ENCODE data around the gene PPP1CA. TPM values are rescaled to one million over a fixed set of nuclear protein-coding genes. Genes with fewer than 3 reads are reported as not detected.

PPP1CA gene
- total RNA-seq, 2 donors from 2014 or later, result 220 to 322 TPM

DNA sequence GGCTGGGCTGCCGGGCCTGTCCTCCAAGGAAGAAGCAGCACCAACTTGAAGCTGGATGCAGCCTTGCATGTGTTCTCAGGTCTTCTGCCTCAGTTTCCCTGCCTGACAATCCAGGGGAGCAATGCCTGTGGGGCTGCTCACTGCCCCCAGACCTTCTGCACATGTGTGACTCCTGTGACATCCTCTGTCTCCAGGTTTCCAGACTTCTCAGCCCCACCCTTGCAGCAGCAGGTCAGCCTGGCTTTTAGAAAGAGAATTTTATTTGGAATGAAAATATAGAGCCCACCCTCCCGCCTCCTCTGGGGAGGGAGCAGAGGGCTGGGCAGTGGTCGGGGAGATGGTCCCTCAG, 36.1 kb upstream of the PPP1CA start:
- H3K4me3 Mint-ChIP-seq, result peak overlapping the region; percentile 95
- H3K4me1 Mint-ChIP-seq, result peaks cover 5% of the 10 kb centered on the region
- no peaks in the 10 kb centered on the region for H3K27me3 Mint-ChIP-seq
- H3K36me3 Mint-ChIP-seq (ENCODE audit: low read depth), result peaks cover 76% of the 10 kb centered on the region
- H3K9me3 Mint-ChIP-seq, result no peaks in the 10 kb centered on the region
- H3K27ac Mint-ChIP-seq, result peak overlapping the region; percentile 92
- ATAC-seq (replicated peaks), result no peak

GRCh38 chr11:67437082-67437808, 35.6 kb upstream of the PPP1CA start, which contains the start of gene PTPRCAP:
Gene PTPRCAP (minus strand): TSS chr11:67437682. CDS start chr11:67437619, 63 bp downstream.
- H3K4me3 Mint-ChIP-seq, result peak within 1 kb of the TSS; percentile 95
- peaks cover 81% of the 10 kb centered on the region for H3K36me3 Mint-ChIP-seq (ENCODE audit: low read depth)
- peak; percentile 9 for ATAC-seq (replicated peaks)
- no peaks in the 10 kb centered on the region for H3K27me3 Mint-ChIP-seq
- H3K4me1 Mint-ChIP-seq, result peaks cover 6% of the 10 kb centered on the region
- no peaks in the 10 kb centered on the region for H3K9me3 Mint-ChIP-seq
- H3K27ac Mint-ChIP-seq, result peak within 1 kb of the TSS; percentile 92

DNA sequence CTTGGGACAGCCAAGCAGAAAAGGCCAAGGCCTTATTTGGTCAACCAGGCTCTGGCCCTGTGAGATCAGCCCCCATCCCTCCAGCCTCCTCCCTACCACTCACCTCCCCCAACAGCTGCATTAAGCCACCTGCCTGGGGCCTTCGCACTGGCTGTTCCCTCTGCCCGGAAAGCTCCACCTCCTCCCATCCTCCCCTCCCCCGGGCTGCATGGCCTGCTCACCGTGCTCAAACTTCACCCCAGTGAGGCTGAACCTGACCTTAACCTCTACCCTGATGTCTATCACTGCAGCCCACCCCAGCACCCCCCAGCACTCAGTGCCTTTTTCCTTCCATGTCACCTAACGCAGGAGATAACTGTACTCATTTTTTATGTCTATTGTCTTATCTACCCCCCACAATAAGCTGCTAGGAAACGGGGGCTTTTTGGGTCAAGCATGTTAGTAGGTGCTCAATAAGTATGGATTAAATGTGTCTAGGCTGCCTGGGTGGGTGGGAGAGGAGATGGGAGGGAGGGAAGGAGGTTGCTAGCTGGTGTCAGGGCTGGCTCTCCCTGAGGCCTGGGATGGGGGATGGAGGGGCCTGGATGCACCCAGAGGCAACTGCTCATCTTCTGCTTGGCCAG, 34.9 kb upstream of the PPP1CA start:
- Mint-ChIP-seq H3K27ac (peak overlapping the region; percentile 92), H3K4me3 (peak overlapping the region; percentile 95), H3K27me3 (no peaks in the 10 kb centered on the region), H3K4me1 (peaks cover 12% of the 10 kb centered on the region), H3K36me3 (ENCODE audit: low read depth) (peaks cover 88% of the 10 kb centered on the region), H3K9me3 (no peaks in the 10 kb centered on the region)
- peak; percentile 54 for ATAC-seq (replicated peaks)

DNA sequence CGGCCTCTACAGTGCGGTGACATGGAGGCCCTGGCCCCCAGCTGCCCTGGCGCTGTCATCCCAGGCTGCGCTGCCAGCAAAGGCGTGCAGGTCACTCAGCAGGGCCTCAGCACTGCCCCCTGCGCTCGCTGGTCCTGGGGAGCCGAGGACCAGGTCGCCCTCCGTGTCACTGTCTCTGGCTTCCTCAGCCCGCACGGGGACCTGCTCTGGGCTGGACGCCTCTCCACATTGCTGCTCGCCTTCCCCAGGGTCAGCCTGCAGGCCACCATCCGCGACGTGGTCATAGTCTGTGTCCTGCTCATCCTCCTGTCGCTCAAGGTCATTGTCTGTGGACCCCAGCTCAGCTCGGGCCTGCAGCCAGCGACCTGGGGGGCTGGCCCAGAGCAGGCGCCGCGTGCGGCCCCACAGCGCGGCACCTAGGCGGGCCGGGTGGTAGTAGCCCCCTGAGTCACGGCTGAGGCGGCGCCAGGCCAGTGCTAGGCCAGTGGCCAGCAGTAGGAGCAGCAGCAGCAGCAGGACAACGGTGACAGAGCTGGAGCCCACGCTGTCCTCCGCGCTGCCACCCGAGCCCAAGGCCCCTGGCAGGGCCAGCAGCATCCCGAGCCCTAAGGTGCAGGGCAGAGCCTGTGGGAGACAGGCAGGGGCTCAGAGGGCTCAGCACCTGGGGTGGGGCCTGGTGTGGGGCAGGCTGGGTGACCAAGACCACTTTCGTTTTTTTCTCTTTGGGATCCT, 34.2 kb upstream of the PPP1CA start:
- Mint-ChIP-seq H3K4me3 (peak overlapping the region; percentile 95), H3K9me3 (no peaks in the 10 kb centered on the region), H3K27ac (peak overlapping the region; percentile 92), H3K4me1 (peaks cover 12% of the 10 kb centered on the region), H3K36me3 (ENCODE audit: low read depth) (peaks cover 94% of the 10 kb centered on the region), H3K27me3 (no peaks in the 10 kb centered on the region)
- ATAC-seq (replicated peaks), result peak; percentile 1

DNA sequence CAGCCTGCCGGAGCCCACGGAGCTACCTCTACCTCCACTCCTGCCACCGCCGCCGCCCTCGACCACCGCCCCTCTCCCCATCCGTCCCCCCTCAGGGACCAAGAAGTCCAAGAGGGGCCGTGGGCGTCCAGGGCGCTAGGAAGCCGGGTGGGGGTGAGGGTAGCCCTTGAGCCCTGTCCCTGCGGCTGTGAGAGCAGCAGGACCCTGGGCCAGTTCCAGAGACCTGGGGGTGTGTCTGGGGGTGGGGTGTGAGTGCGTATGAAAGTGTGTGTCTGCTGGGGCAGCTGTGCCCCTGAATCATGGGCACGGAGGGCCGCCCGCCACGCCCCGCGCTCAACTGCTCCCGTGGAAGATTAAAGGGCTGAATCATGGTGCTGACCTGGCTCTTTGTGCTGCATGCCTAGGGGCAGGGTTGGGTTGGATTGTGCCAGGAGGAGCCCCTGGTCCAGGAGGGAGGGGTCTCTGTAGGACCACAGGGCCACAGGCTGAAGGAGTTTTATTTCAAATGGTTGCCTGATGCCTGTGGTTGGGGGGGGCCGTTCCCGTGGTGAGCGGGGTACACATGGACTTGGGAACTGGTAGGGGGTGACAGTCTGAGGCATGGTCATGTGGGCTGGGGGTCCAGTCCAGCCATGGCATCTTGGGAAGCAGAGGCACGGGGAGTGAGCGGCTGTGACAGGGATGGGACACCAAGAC, 33.5 kb upstream of the PPP1CA start:
- no peak for ATAC-seq (replicated peaks)
- Mint-ChIP-seq H3K9me3 (no peaks in the 10 kb centered on the region), H3K27me3 (no peaks in the 10 kb centered on the region), H3K27ac (peak overlapping the region; percentile 87), H3K4me3 (peak overlapping the region; percentile 95), H3K4me1 (peaks cover 7% of the 10 kb centered on the region), H3K36me3 (ENCODE audit: low read depth) (peaks cover 98% of the 10 kb centered on the region)

DNA sequence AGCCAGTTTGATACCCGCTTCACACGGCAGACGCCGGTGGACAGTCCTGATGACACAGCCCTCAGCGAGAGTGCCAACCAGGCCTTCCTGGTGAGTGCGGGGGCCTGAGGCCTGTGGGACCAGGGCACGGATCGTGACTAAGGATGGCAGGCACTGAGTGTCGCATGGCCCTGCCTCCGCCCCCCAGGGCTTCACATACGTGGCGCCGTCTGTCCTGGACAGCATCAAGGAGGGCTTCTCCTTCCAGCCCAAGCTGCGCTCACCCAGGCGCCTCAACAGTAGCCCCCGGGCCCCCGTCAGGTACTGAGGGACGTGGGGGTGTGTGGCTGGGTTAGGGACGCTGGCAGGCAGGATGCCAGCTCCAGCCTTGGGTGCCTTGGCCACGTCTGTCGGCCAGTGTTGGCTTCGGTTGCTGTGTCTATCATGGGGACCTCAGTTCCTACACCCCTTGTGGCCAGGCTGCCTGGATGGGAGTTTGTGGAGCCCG, 32.8 kb upstream of the PPP1CA start:
- ATAC-seq (replicated peaks), result peak; percentile 33
- Mint-ChIP-seq H3K4me3 (peak overlapping the region; percentile 95), H3K27ac (peak overlapping the region; percentile 66)

DNA sequence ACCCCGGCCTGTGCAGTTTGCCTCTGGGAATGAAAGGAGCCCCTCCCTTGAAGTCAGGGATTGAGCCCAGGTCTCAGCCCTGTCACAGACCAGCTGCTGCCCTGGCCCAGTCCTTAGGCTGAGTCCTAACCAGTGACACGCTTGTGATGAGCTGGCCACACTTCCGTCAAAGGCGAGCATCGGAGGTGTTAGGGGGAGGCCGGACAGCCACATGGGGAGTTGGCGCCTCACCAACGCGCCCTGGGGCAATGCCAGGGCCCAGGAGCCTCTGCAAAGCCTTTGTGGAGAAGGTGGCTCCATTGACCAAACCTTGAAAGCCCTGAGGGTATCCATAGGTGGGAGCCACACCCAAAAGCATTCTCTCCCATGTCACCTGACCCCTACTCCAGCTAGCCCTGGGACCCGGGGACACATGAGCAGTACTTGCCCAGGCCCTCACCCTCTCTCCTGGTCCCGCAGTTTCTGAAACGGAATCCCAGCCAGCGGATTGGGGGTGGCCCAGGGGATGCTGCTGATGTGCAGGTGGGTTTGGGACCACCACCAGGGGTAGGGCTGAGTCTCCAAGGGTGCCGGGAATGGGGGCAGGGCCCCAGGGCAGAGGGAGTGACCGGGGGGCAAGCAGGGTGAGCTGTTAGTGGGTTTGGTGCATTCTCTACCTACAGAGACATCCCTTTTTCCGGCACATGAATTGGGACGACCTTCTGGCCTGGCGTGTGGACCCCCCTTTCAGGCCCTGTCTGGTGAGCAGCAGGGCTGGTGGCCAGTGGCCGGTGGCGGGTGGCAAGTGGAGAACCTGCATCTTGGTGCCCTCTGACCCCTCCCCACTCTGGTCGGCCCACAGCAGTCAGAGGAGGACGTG, 32.1 kb upstream of the PPP1CA start:
- no peaks in the 10 kb centered on the region for H3K9me3 Mint-ChIP-seq
- no peaks in the 10 kb centered on the region for H3K27me3 Mint-ChIP-seq
- peaks cover 7% of the 10 kb centered on the region for H3K4me1 Mint-ChIP-seq
- ATAC-seq (replicated peaks), result peak; percentile 13
- H3K4me3 Mint-ChIP-seq, result peak overlapping the region; percentile 95
- peaks cover 90% of the 10 kb centered on the region for H3K36me3 Mint-ChIP-seq (ENCODE audit: low read depth)
- H3K27ac Mint-ChIP-seq, result peak overlapping the region; percentile 66

More for the DNA sequence above, 32.8 kb upstream of the PPP1CA start:
- Mint-ChIP-seq H3K4me1 (peaks cover 7% of the 10 kb centered on the region), H3K27me3 (no peaks in the 10 kb centered on the region), H3K36me3 (ENCODE audit: low read depth) (peaks cover 95% of the 10 kb centered on the region), H3K9me3 (no peaks in the 10 kb centered on the region)

- peak overlapping the region; percentile 95 for H3K4me3 Mint-ChIP-seq
- no peaks in the 10 kb centered on the region for H3K27me3 Mint-ChIP-seq
- H3K9me3 Mint-ChIP-seq, result no peaks in the 10 kb centered on the region
- peaks cover 90% of the 10 kb centered on the region for H3K36me3 Mint-ChIP-seq (ENCODE audit: low read depth)
- no peak for ATAC-seq (replicated peaks)
- H3K4me1 Mint-ChIP-seq, result peaks cover 7% of the 10 kb centered on the region
- peak overlapping the region; percentile 84 for H3K27ac Mint-ChIP-seq
Measured at GRCh38 chr11:67432655-67433349, 31.1 kb upstream of the PPP1CA start.

DNA sequence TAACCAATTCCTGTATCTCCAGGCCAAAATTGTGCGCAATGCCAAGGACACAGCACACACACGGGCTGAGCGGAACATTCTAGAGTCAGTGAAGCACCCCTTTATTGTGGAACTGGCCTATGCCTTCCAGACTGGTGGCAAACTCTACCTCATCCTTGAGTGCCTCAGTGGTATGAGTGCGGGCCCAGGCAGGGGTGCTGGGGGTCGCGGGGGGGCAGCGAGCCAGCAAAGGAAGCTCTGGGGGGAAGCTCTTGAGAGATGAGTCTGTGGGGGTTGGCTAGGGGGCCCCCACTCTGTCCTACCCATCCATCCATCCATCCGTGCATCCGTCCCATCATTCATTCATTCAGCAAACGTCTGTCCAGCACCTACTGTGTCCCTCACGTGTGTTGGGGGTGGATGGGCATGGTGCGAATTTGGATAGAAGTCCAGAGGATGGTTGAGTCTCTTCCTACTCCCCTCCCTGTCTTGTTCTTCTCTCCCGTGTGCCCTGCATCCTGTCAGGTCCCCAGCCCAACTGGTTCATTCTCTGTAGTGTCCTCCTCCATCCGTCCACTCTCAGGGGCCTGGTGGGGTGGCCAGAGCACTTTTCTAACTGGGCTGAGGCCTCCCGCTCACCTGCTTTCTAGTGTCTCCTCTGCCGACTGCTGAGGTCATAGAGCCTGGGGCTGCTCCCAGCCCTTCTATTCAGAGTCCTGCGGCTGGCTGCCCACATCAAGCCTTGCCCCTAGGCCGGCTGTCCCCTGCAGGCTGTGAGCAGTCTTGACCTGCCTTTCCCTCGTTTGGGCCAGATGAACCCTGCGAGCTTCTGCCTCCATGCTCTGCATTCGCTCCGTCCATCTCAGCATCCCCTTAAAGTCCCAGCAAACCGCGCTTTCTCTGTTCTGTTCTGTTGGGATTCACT, 29.9 kb upstream of the PPP1CA start:
- ATAC-seq (replicated peaks), result no peak
- H3K27me3 Mint-ChIP-seq, result no peaks in the 10 kb centered on the region
- H3K4me3 Mint-ChIP-seq, result peak overlapping the region; percentile 39
- peak overlapping the region; percentile 84 for H3K27ac Mint-ChIP-seq
- peaks cover 7% of the 10 kb centered on the region for H3K4me1 Mint-ChIP-seq
- no peaks in the 10 kb centered on the region for H3K9me3 Mint-ChIP-seq
- peaks cover 83% of the 10 kb centered on the region for H3K36me3 Mint-ChIP-seq (ENCODE audit: low read depth)

GRCh38 chr11:67429722-67430121, 28.1 kb upstream of the PPP1CA start:
- Mint-ChIP-seq H3K4me1 (peaks cover 7% of the 10 kb centered on the region), H3K27ac (no peak overlapping the region), H3K36me3 (ENCODE audit: low read depth) (peaks cover 64% of the 10 kb centered on the region), H3K9me3 (no peaks in the 10 kb centered on the region), H3K4me3 (peak overlapping the region; percentile 92), H3K27me3 (no peaks in the 10 kb centered on the region)
- no peak for ATAC-seq (replicated peaks)

GRCh38 chr11:67429038-67429668, 27.5 kb upstream of the PPP1CA start:
- H3K36me3 Mint-ChIP-seq (ENCODE audit: low read depth), result peaks cover 59% of the 10 kb centered on the region
- H3K4me1 Mint-ChIP-seq, result peaks cover 7% of the 10 kb centered on the region
- H3K9me3 Mint-ChIP-seq, result no peaks in the 10 kb centered on the region

More at GRCh38 chr11:67429038-67429668, 27.5 kb upstream of the PPP1CA start:
- peak overlapping the region; percentile 92 for H3K4me3 Mint-ChIP-seq
- peak overlapping the region; percentile 96 for H3K27ac Mint-ChIP-seq
- no peaks in the 10 kb centered on the region for H3K27me3 Mint-ChIP-seq
- no peak for ATAC-seq (replicated peaks)
